H1 (cell line): ENCODE measurements around the gene ABCC11. TPM values are rescaled to one million over a fixed set of nuclear protein-coding genes. Genes with fewer than 3 reads are reported as not detected.
A peak's percentile ranks its signal among the peaks of the same experiment; 100 is the strongest.
"Not testable (repeated sequence)": the region's sequence is repeated elsewhere in the genome, so short reads cannot be mapped to it uniquely, and the experiment has no call there.

Experiments
- CTCF ChIA-PET: fragments of 300-600 bp; sonication (Branson Sonifier 250); formaldehyde crosslinking; loops from one replicate; lab custom pipeline; 2021; ENCODE audit not compliant: partially characterized antibody; lab: Charles Lee
- POLR2A ChIA-PET: fragments of 300-600 bp; sonication (Branson Sonifier 250); formaldehyde crosslinking; loops from one replicate; lab custom pipeline; 2021; ENCODE audit warnings: inconsistent platforms; ENCODE audit not compliant: partially characterized antibody; lab: Charles Lee
- DNase-seq, 2 experiments: peaks; one replicate each; pipeline versions ENCODE4 v3.0.0 to v3.0.0-alpha.2; 2010 to 2022; ENCODE audit warnings: low spot score in 2 of 2, low read depth in 1 of 2, mixed read lengths in 1 of 2
- FAIRE-seq: peaks from 2 replicates; lab custom pipeline; 2011; peaks lifted over from hg19 to GRCh38; lab: Jason Lieb, UNC
- H2AFZ ChIP-seq: 2 replicates; pipeline ENCODE4 v1.8.1; 2012; ENCODE audit warnings: low read length, inconsistent platforms
- H2AK5ac ChIP-seq: 2 replicates; pipeline ENCODE4 v1.6.1; 2013; ENCODE audit warnings: low read depth, low read length
- H2BK120ac ChIP-seq: replicated peaks from 2 replicates; pipeline ENCODE3; 2013; ENCODE audit warnings: low read depth, low read length, inconsistent platforms
- H2BK12ac ChIP-seq: 2 replicates; pipeline ENCODE4 v1.6.1; 2013; ENCODE audit warnings: low read depth, low read length
- H2BK15ac ChIP-seq: 2 replicates; pipeline ENCODE4 v1.6.1; 2013; ENCODE audit warnings: low read length
- H2BK20ac ChIP-seq: 2 replicates; pipeline ENCODE4 v1.6.1; 2013; ENCODE audit warnings: low read length
- H2BK5ac ChIP-seq: 2 replicates; pipeline ENCODE4 v1.6.1; 2013; ENCODE audit warnings: low read depth, low read length
- H3K14ac ChIP-seq: 2 replicates; pipeline ENCODE4 v1.6.1; 2013; ENCODE audit warnings: inconsistent platforms; ENCODE audit not compliant: insufficient read length
- H3K18ac ChIP-seq: 2 replicates; pipeline ENCODE4 v1.6.1; 2013; ENCODE audit warnings: low read length; ENCODE audit errors: extremely low read depth
- H3K23ac ChIP-seq: 2 replicates; pipeline ENCODE4 v1.6.1; 2013; ENCODE audit warnings: inconsistent platforms; ENCODE audit not compliant: insufficient read length
- H3K23me2 ChIP-seq: 2 replicates; pipeline ENCODE4 v1.6.1; 2013; ENCODE audit warnings: low read depth, low read length
- H3K27ac ChIP-seq: 2 replicates; pipeline ENCODE4 v1.6.1; 2011; ENCODE audit warnings: low read depth, low read length, inconsistent platforms
- H3K27me3 ChIP-seq, 4 experiments: replicated peaks in 1 of 4; 1 replicate in 1 of 4; 2 replicates in 3 of 4; pipeline versions ENCODE4 v1.6.1 to v1.8.1; 2011 to 2013; ENCODE audit warnings: low read length in 3 of 4, mild to moderate bottlenecking in 3 of 4, inconsistent platforms in 2 of 4, mixed read lengths in 2 of 4, moderate library complexity in 1 of 4; ENCODE audit not compliant: control insufficient read depth in 3 of 4, insufficient read depth in 3 of 4; ENCODE audit errors: extremely low read depth in 1 of 4
- H3K36me3 ChIP-seq, 4 experiments: 2 replicates each; pipeline versions ENCODE4 v1.6.1 to v1.8.1; 2011 to 2013; ENCODE audit warnings: mild to moderate bottlenecking in 4 of 4, low read length in 3 of 4, moderate library complexity in 2 of 4, control low read depth in 1 of 4, inconsistent platforms in 1 of 4; ENCODE audit not compliant: insufficient read depth in 4 of 4, control insufficient read depth in 2 of 4
- H3K4ac ChIP-seq: replicated peaks from 2 replicates; pipeline ENCODE3; 2013; ENCODE audit warnings: low read length, low read depth, mixed read lengths, inconsistent platforms; ENCODE audit not compliant: insufficient read length
- H3K4me1 ChIP-seq, 4 experiments: replicated peaks in 1 of 4; 1 replicate in 1 of 4; 2 replicates in 3 of 4; pipeline versions ENCODE4 v1.6.1 to v1.8.1; 2011 to 2013; ENCODE audit warnings: low read length in 3 of 4, inconsistent platforms in 2 of 4, mixed read lengths in 1 of 4; ENCODE audit not compliant: insufficient read depth in 4 of 4, control insufficient read depth in 3 of 4
- H3K4me2 ChIP-seq, 2 experiments: 2 replicates each; pipeline versions ENCODE4 v1.6.1 to v1.8.1; 2011 to 2013; ENCODE audit warnings: low read depth in 2 of 2, low read length in 2 of 2, control low read depth in 1 of 2, inconsistent platforms in 1 of 2, mild to moderate bottlenecking in 1 of 2; ENCODE audit not compliant: insufficient read depth in 1 of 2
- H3K4me3 ChIP-seq, 4 experiments: fragments of 200-600, 300-600 bp in 1 of 4; sonication (generic), shearing (Covaris generic), sonication (Bioruptor Twin) in 1 of 4; 2 replicates each; pipeline versions ENCODE4 v1.5.1 to v1.8.1; 2011 to 2016; ENCODE audit warnings: low read length in 4 of 4, low read depth in 3 of 4, control low read depth in 2 of 4, inconsistent platforms in 2 of 4, mild to moderate bottlenecking in 2 of 4, mixed read lengths in 1 of 4, moderate library complexity in 1 of 4; ENCODE audit not compliant: insufficient read depth in 2 of 4; ENCODE audit errors: extremely low read depth in 1 of 4
- H3K56ac ChIP-seq: replicated peaks from 2 replicates; pipeline ENCODE3; 2013; ENCODE audit warnings: low read depth, mild to moderate bottlenecking, mixed read lengths, low read length, inconsistent platforms; ENCODE audit not compliant: insufficient read length
- H3K79me1 ChIP-seq: 2 replicates; pipeline ENCODE4 v1.6.1; 2013; ENCODE audit warnings: low read depth, low read length, control low read depth
- H3K79me2 ChIP-seq, 2 experiments: 2 replicates each; pipeline versions ENCODE4 v1.6.1 to v1.8.1; 2012 to 2013; ENCODE audit warnings: low read length in 2 of 2, mild to moderate bottlenecking in 2 of 2, inconsistent platforms in 1 of 2; ENCODE audit not compliant: insufficient read depth in 2 of 2, control insufficient read depth in 1 of 2
- H3K9ac ChIP-seq, 4 experiments: replicated peaks in 1 of 4; 1 replicate in 1 of 4; 2 replicates in 3 of 4; pipeline versions ENCODE4 v1.6.1 to v1.8.1; 2011 to 2013; ENCODE audit warnings: low read depth in 3 of 4, low read length in 3 of 4, control low read depth in 2 of 4, mild to moderate bottlenecking in 2 of 4, moderate library complexity in 2 of 4, inconsistent platforms in 1 of 4; ENCODE audit errors: extremely low read depth in 1 of 4
- H3K9me3 ChIP-seq, 2 experiments: 2 replicates each; pipeline versions ENCODE4 v1.6.1 to v1.8.1; 2012 to 2013; ENCODE audit warnings: mild to moderate bottlenecking in 2 of 2, moderate library complexity in 2 of 2, control low read depth in 1 of 2, inconsistent platforms in 1 of 2, low read depth in 1 of 2, low read length in 1 of 2, mixed read lengths in 1 of 2; ENCODE audit not compliant: insufficient read depth in 2 of 2
- H4K20me1 ChIP-seq, 2 experiments: replicated peaks in 1 of 2; 2 replicates each; pipeline versions ENCODE3 to v1.8.1; 2011 to 2013; ENCODE audit warnings: inconsistent platforms in 2 of 2, low read length in 2 of 2, mild to moderate bottlenecking in 1 of 2; ENCODE audit not compliant: insufficient read depth in 2 of 2, control insufficient read depth in 1 of 2
- H4K5ac ChIP-seq: 2 replicates; pipeline ENCODE4 v1.6.1; 2013; ENCODE audit warnings: low read length, low read depth, mixed read lengths, inconsistent platforms; ENCODE audit not compliant: insufficient read length
- H4K8ac ChIP-seq: 2 replicates; pipeline ENCODE4 v1.8.0; 2013; ENCODE audit warnings: mild to moderate bottlenecking, moderate library complexity, low read length, inconsistent platforms; ENCODE audit not compliant: insufficient read depth; ENCODE audit errors: extremely low read depth
- H4K91ac ChIP-seq: replicated peaks from 2 replicates; pipeline ENCODE3; 2013; ENCODE audit warnings: low read length, mixed read lengths, inconsistent platforms; ENCODE audit not compliant: insufficient read length
- KDM1A ChIP-seq: fragments of 200-600, 300-600 bp; sonication (generic); IDR thresholded peaks from 2 replicates; pipeline ENCODE4 v1.7.1; 2016; ENCODE audit warnings: mild to moderate bottlenecking, low read length, borderline replicate concordance
- WGBS, 2 experiments: shearing (Covaris generic) in 1 of 2; methylation state at CpG; one replicate each; pipeline versions ENCODE4 v1.1.6 to v1.1.7; 2013 to 2015; ENCODE audit warnings: low lambda C conversion rate in 2 of 2, mixed read lengths in 2 of 2, inconsistent platforms in 1 of 2, low coverage in 1 of 2, missing lambda C conversion rate in 1 of 2; ENCODE audit not compliant: insufficient replicate concordance in 2 of 2, insufficient coverage in 1 of 2, insufficient read length in 1 of 2; ENCODE audit errors: extremely low coverage in 1 of 2, missing lambda C conversion rate in 1 of 2; 5-methylcytosine and 5-hydroxymethylcytosine counted together
- polyA plus RNA-seq, 7 experiments: library from polyadenylated mRNA; depleted of rRNA in 3 of 7; stranded (reverse) in 5 of 7; unstranded in 2 of 7; fragments of >200 nt in 5 of 7; fragments of 200-250 nt in 2 of 7; gene quantifications; 1 replicate in 5 of 7; 2 replicates in 1 of 7; 4 replicates in 1 of 7; pipeline versions ENCODE4 v1.2.1 to v1.2.3, GENCODE V29; 2011 to 2013; ENCODE audit warnings: missing spikeins in 2 of 7, mixed read lengths in 2 of 7
- total RNA-seq: library from RNA; stranded (reverse); fragmentation: NEBNext Ultra II Directional; extraction: Animal tissue kit (Norgen Biotek cat#: 25700); gene quantifications from 2 replicates; pipeline ENCODE4 v1.2.1, GENCODE V29; 2021

Gene ABCC11
- total and polyA plus RNA-seq, 2 of the 8 experiments (the other 6 are each of a cell fraction or from before 2014, with no cell fraction given): 0.06 TPM; not detected in 1

DNA sequence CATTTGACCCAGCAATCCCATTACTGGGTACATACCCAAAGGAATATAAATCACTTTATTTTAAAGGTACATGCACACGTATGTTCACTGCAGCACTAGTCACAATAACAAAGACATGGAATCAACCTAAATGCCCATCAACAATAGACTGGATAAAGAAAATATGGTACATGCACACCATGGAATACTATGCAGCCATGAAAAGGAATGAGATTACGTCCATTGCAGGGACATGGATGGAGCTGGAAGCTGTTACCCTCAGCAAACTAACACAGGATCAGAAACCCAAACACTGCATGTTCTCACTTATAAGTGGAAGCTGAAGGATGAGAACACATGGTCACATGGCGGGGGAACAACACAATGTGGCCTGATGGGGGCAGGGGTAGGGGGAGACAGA, 7.2 kb downstream of the ABCC11 start:
- H3K79me1 ChIP-seq, H2BK120ac ChIP-seq, H2BK15ac ChIP-seq, POLR2A ChIA-PET, H3K4me2 ChIP-seq, H2AK5ac ChIP-seq, FAIRE-seq, H3K36me3 ChIP-seq, H3K4ac ChIP-seq, DNase-seq, H3K4me1 ChIP-seq, H4K8ac ChIP-seq, H3K9ac ChIP-seq, H3K9me3 ChIP-seq, H4K5ac ChIP-seq, H3K56ac ChIP-seq, H3K23me2 ChIP-seq, H4K20me1 ChIP-seq, H3K4me3 ChIP-seq, H3K27me3 ChIP-seq, H2BK12ac ChIP-seq, H3K23ac ChIP-seq, H3K27ac ChIP-seq, H4K91ac ChIP-seq, H2AFZ ChIP-seq, H2BK20ac ChIP-seq, H2BK5ac ChIP-seq, H3K18ac ChIP-seq, H3K79me2 ChIP-seq, H3K14ac ChIP-seq: not testable (repeated sequence)
- CTCF ChIA-PET: interaction anchor here (0.6 kb wide), 1 partner anchor 211 kb away, joined by 4 read pairs; no protein-coding TSS in a partner anchor
- TF ChIP-seq KDM1A: peak; percentile 67
- WGBS, 2 experiments: 79% methylated on average over 3 of the region's 3 CpGs; no CpG with 5 or more reads in 1 of the 2 experiments
